Measurements from ENCODE around the gene PID1.

The PID1 gene

GRCh38 chr2:229270551-229271410 lies at the start of gene PID1:
TSS of gene PID1 (minus strand) at chr2:229271287. CDS start at chr2:229271043, 244 bp downstream.
- no peak for DNase-seq (ENCODE audit: low read depth, low spot score)

GRCh38 chr2:229319558-229319957 lies 48.5 kb upstream of the PID1 start:
- DNase-seq (ENCODE audit: low read depth, low spot score), result no peak

GRCh38 chr2:229314117-229314516 lies 43.0 kb upstream of the PID1 start:
- no peak for DNase-seq (ENCODE audit: low read depth, low spot score)

- no peak for DNase-seq (ENCODE audit: low read depth, low spot score)
Measured at GRCh38 chr2:229313591-229313990, 42.5 kb upstream of the PID1 start.

GRCh38 chr2:229301237-229301636 lies 30.1 kb upstream of the PID1 start:
- no peak for DNase-seq (ENCODE audit: low read depth, low spot score)

GRCh38 chr2:229300790-229301189 lies 29.7 kb upstream of the PID1 start:
- DNase-seq (ENCODE audit: low read depth, low spot score), result no peak

GRCh38 chr2:229300371-229300770 lies 29.3 kb upstream of the PID1 start:
- DNase-seq (ENCODE audit: low read depth, low spot score), result no peak

- DNase-seq (ENCODE audit: low read depth, low spot score), result no peak
Measured at GRCh38 chr2:229297247-229297646, 26.2 kb upstream of the PID1 start.

GRCh38 chr2:229296536-229296935 lies 25.4 kb upstream of the PID1 start:
- DNase-seq (ENCODE audit: low read depth, low spot score), result no peak

- no peak for DNase-seq (ENCODE audit: low read depth, low spot score)
Measured at GRCh38 chr2:229296016-229296415, 24.9 kb upstream of the PID1 start.

GRCh38 chr2:229287823-229288222 lies 16.7 kb upstream of the PID1 start:
- no peak for DNase-seq (ENCODE audit: low read depth, low spot score)

GRCh38 chr2:229282758-229283546 lies 11.9 kb upstream of the PID1 start:
- DNase-seq (ENCODE audit: low read depth, low spot score), result no peak

- no peak for DNase-seq (ENCODE audit: low read depth, low spot score)
Measured at GRCh38 chr2:229279516-229279915, 8.4 kb upstream of the PID1 start.

GRCh38 chr2:229275506-229275905 lies 4.4 kb upstream of the PID1 start:
- no peak for DNase-seq (ENCODE audit: low read depth, low spot score)

- DNase-seq (ENCODE audit: low read depth, low spot score), result no peak
Measured at GRCh38 chr2:229273723-229274338, 2.7 kb upstream of the PID1 start.

GRCh38 chr2:229273006-229273722 lies 2.1 kb upstream of the PID1 start:
- DNase-seq (ENCODE audit: low read depth, low spot score), result no peak

- DNase-seq (ENCODE audit: low read depth, low spot score), result no peak
Measured at GRCh38 chr2:229269941-229270340, 1.1 kb downstream of the PID1 start.

- DNase-seq (ENCODE audit: low read depth, low spot score), result no peak
Measured at GRCh38 chr2:229269146-229269545, 1.9 kb downstream of the PID1 start.

GRCh38 chr2:229268626-229269025 lies 2.5 kb downstream of the PID1 start:
- no peak for DNase-seq (ENCODE audit: low read depth, low spot score)

GRCh38 chr2:229267080-229267479 lies 4.0 kb downstream of the PID1 start:
- no peak for DNase-seq (ENCODE audit: low read depth, low spot score)

- no peak for DNase-seq (ENCODE audit: low read depth, low spot score)
Measured at GRCh38 chr2:229265727-229266126, 5.4 kb downstream of the PID1 start.

GRCh38 chr2:229261599-229261998 lies 9.5 kb downstream of the PID1 start:
- DNase-seq (ENCODE audit: low read depth, low spot score), result no peak
